ENCODE data around the gene PRICKLE1. TPM values are rescaled to one million over a fixed set of nuclear protein-coding genes. Genes with fewer than 3 reads are reported as not detected.

Gene PRICKLE1
- total RNA-seq, 1 donor from 2014 or later = 4.5 TPM

- Mint-ChIP-seq H3K9me3 (no peaks in the 10 kb centered on the region), H3K27me3 (peaks cover 59% of the 10 kb centered on the region), H3K36me3 (ENCODE audit: low read depth) (no peaks in the 10 kb centered on the region), H3K27ac (peak overlapping the region; percentile 24), H3K4me3 (peak overlapping the region; percentile 87), H3K4me1 (peaks cover 18% of the 10 kb centered on the region)
- ChIA-PET CTCF (no interaction called here), POLR2A (no interaction called here)
- intact Hi-C loops (cut with micrococcal nuclease) = loop anchor here (5.0 kb wide), 1 partner anchor 533 kb away; no protein-coding TSS in a partner anchor
- ATAC-seq (ENCODE audit: low read depth) (peak; percentile 30), DNase-seq (peak; percentile 28)
- TF ChIP-seq CTCF (IDR thresholded peaks at IDR 0.05) = no peak
These were observed 886 bp upstream of the PRICKLE1 start for GRCh38 chr12:42590330-42590934.

GRCh38 chr12:42588524-42589464 is 752 bp downstream of the PRICKLE1 start:
- intact Hi-C loops (cut with micrococcal nuclease) = loop anchor here (2.0 kb wide), 1 partner anchor 104 kb away; no protein-coding TSS in a partner anchor
- Mint-ChIP-seq H3K4me1 (peaks cover 18% of the 10 kb centered on the region), H3K27me3 (peaks cover 52% of the 10 kb centered on the region), H3K27ac (no peak overlapping the region), H3K9me3 (no peaks in the 10 kb centered on the region), H3K4me3 (peak overlapping the region; percentile 84), H3K36me3 (ENCODE audit: low read depth) (no peaks in the 10 kb centered on the region)
- TF ChIP-seq CTCF (IDR thresholded peaks at IDR 0.05) = no peak
- ATAC-seq (ENCODE audit: low read depth) (peak; percentile 37), DNase-seq (peak; percentile 22)
- POLR2A ChIA-PET = interaction anchor here (0.7 kb wide), 1 partner anchor 20 kb away, joined by 3 read pairs; no protein-coding TSS in a partner anchor
- CTCF ChIA-PET = interaction anchor here (1.9 kb wide), 1 partner anchor 20 kb away, joined by 5 read pairs; no protein-coding TSS in a partner anchor

GRCh38 chr12:42587601-42588523 is 1.7 kb downstream of the PRICKLE1 start:
- DNase-seq = no peak
- ATAC-seq (ENCODE audit: low read depth) = no peak
- intact Hi-C loops (cut with micrococcal nuclease) = loop anchor here (2.0 kb wide), 1 partner anchor 103 kb away; no protein-coding TSS in a partner anchor
- TF ChIP-seq CTCF (IDR thresholded peaks at IDR 0.05) = no peak
- CTCF ChIA-PET = interaction anchor here (1.1 to 1.9 kb wide), 2 partner anchors 15 to 19 kb away, joined by 3 to 5 read pairs; no protein-coding TSS in a partner anchor
- peak overlapping the region; percentile 32 for H3K4me3 Mint-ChIP-seq
- peaks cover 18% of the 10 kb centered on the region for H3K4me1 Mint-ChIP-seq
- H3K36me3 Mint-ChIP-seq (ENCODE audit: low read depth) = no peaks in the 10 kb centered on the region
- H3K27me3 Mint-ChIP-seq = peaks cover 57% of the 10 kb centered on the region
- H3K27ac Mint-ChIP-seq = no peak overlapping the region
- H3K9me3 Mint-ChIP-seq = no peaks in the 10 kb centered on the region
- POLR2A ChIA-PET = interaction anchor here (0.7 kb wide), 1 partner anchor 19 kb away, joined by 3 read pairs; no protein-coding TSS in a partner anchor

GRCh38 chr12:42586268-42586667 is 3.3 kb downstream of the PRICKLE1 start:
- CTCF ChIA-PET = no interaction called here
- no peak for DNase-seq
- ATAC-seq (ENCODE audit: low read depth) = no peak
- intact Hi-C loops (cut with micrococcal nuclease) = no loop called here
- H3K27ac Mint-ChIP-seq = no peak overlapping the region
- no peak for TF ChIP-seq CTCF (IDR thresholded peaks at IDR 0.05)
- H3K36me3 Mint-ChIP-seq (ENCODE audit: low read depth) = no peaks in the 10 kb centered on the region
- H3K27me3 Mint-ChIP-seq = peaks cover 50% of the 10 kb centered on the region
- POLR2A ChIA-PET = interaction anchor here (0.6 kb wide), 1 partner anchor 622 kb away, joined by 3 read pairs; no protein-coding TSS in a partner anchor
- H3K9me3 Mint-ChIP-seq = no peaks in the 10 kb centered on the region
- peaks cover 18% of the 10 kb centered on the region for H3K4me1 Mint-ChIP-seq
- H3K4me3 Mint-ChIP-seq = no peak overlapping the region
